HepG2 (cell line): Measurements from ENCODE around the gene KRTAP5-9.
"Not testable (repeated sequence)": the region's sequence is repeated elsewhere in the genome, so short reads cannot be mapped to it uniquely, and the experiment has no call there.

Experiments
- ARID3A ChIP-seq: IDR thresholded peaks from 2 replicates; pipeline ENCODE4 v1.6.1; 2012; ENCODE audit warnings: low read depth, low read length, improper control_type of control experiment
- CENPT ChIP-seq: sonication (generic); formaldehyde crosslinking; IDR thresholded peaks from 2 replicates; pipeline ENCODE4 v1.8.0; 2022; ENCODE audit warnings: low read depth, mild to moderate bottlenecking, moderate library complexity, missing genetic modification reagents
- CTCF ChIP-seq: sonication (generic); formaldehyde crosslinking; IDR thresholded peaks from 2 replicates; pipeline ENCODE4 v1.5.0; 2020; ENCODE audit warnings: mild to moderate bottlenecking, missing genetic modification reagents, moderate library complexity
- MXI1 ChIP-seq: IDR thresholded peaks from 3 replicates; pipeline ENCODE4 v1.6.1; 2012; ENCODE audit warnings: low read depth, low read length, inconsistent platforms, borderline replicate concordance
- PRDM4 ChIP-seq: sonication (generic); formaldehyde crosslinking; IDR thresholded peaks from 2 replicates; pipeline ENCODE4 v1.9.0; 2021; ENCODE audit warnings: missing genetic modification reagents, borderline replicate concordance
- SOX5 ChIP-seq: IDR thresholded peaks from 2 replicates; pipeline ENCODE4 v1.6.1; 2016; ENCODE audit warnings: borderline replicate concordance
- ZBTB8A ChIP-seq: sonication (generic); formaldehyde crosslinking; IDR thresholded peaks from 2 replicates; pipeline ENCODE4 v1.4.0; 2020; ENCODE audit warnings: mild to moderate bottlenecking, low read depth, missing genetic modification reagents, borderline replicate concordance
- ZNF143 ChIP-seq: sonication (generic); formaldehyde crosslinking; IDR thresholded peaks from 2 replicates; pipeline ENCODE4 v1.4.0; 2020; ENCODE audit warnings: missing genetic modification reagents
- ZNF180 ChIP-seq: sonication (generic); formaldehyde crosslinking; IDR thresholded peaks from 2 replicates; pipeline ENCODE4 v1.4.0; 2020; ENCODE audit warnings: low read depth, missing genetic modification reagents, borderline replicate concordance
- TF ChIP-seq, protein P1 (sequence below): sonication (generic); formaldehyde crosslinking; IDR thresholded peaks from 2 replicates; pipeline ENCODE4 v1.5.0; 2020; ENCODE audit warnings: missing genetic modification reagents, mild to moderate bottlenecking, borderline replicate concordance
- TF ChIP-seq, protein P2 (sequence below): sonication (generic); formaldehyde crosslinking; IDR thresholded peaks from 2 replicates; pipeline ENCODE4 v1.4.0; 2020; ENCODE audit warnings: low read depth, mild to moderate bottlenecking, missing genetic modification reagents

DNA sequence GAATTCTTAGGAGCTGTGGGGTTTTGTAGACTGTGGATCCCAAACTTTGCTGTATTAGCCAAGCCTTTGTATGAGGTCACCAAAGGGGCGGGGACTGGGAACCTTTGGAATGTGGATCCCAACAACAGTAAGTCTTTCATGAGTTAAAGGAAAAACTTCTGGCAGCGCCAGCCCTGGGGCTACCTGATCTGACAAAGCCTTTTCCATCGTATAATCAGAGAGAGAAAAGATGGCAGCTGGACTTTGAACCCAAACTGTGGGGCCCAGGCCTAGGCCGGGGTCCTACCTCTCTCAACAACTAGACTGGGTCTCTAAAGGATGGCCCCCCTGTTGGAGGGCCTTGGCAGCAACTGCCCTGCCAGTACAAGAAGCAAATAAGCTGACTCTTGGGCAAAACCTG lies 40.1 kb downstream of the KRTAP5-9 start:
- TF ChIP-seq ZNF143 (CRISPR knock-in tag); CTCF (CRISPR knock-in tag); SOX5 (CRISPR knock-in tag); MXI1; PRDM4 (CRISPR knock-in tag); CENPT (CRISPR knock-in tag); ZNF180 (CRISPR knock-in tag); ARID3A; ZBTB8A: not testable (repeated sequence)
- TF ChIP-seq, protein P1, sequence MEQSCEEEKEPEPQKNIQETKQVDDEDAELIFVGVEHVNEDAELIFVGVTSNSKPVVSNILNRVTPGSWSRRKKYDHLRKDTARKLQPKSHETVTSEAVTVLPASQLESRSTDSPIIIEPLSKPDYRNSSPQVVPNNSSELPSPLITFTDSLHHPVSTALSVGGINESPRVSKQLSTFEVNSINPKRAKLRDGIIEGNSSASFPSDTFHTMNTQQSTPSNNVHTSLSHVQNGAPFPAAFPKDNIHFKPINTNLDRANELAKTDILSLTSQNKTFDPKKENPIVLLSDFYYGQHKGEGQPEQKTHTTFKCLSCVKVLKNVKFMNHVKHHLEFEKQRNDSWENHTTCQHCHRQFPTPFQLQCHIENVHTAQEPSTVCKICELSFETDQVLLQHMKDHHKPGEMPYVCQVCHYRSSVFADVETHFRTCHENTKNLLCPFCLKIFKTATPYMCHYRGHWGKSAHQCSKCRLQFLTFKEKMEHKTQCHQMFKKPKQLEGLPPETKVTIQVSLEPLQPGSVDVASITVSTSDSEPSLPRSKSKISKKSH = not testable (repeated sequence)
- TF ChIP-seq, protein P2, sequence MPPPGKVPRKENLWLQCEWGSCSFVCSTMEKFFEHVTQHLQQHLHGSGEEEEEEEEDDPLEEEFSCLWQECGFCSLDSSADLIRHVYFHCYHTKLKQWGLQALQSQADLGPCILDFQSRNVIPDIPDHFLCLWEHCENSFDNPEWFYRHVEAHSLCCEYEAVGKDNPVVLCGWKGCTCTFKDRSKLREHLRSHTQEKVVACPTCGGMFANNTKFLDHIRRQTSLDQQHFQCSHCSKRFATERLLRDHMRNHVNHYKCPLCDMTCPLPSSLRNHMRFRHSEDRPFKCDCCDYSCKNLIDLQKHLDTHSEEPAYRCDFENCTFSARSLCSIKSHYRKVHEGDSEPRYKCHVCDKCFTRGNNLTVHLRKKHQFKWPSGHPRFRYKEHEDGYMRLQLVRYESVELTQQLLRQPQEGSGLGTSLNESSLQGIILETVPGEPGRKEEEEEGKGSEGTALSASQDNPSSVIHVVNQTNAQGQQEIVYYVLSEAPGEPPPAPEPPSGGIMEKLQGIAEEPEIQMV (CRISPR knock-in tag) = not testable (repeated sequence)
